Measurements from ENCODE around the gene C22orf31.

C22orf31 gene

DNA sequence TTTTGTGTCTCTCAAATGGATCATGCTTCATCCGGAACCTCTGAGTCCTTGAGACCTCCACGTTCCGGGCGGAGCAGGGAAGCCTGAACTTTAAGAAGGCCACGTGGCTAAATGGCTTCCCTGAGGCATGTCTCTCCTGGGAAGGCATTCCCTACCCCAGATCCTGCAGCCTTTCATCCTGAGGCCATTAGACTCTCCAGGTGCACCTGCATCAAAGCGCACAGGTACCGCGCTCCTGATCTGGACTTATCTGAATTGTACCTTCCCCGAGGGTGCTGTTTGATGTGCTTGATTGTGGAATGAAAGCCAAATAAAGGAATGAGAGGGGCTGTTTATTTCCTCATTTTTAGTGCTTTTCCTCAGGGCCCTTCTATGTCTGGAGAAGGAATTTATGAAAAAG, 22.5 kb downstream of the C22orf31 start:
- TF ChIP-seq, protein P1, sequence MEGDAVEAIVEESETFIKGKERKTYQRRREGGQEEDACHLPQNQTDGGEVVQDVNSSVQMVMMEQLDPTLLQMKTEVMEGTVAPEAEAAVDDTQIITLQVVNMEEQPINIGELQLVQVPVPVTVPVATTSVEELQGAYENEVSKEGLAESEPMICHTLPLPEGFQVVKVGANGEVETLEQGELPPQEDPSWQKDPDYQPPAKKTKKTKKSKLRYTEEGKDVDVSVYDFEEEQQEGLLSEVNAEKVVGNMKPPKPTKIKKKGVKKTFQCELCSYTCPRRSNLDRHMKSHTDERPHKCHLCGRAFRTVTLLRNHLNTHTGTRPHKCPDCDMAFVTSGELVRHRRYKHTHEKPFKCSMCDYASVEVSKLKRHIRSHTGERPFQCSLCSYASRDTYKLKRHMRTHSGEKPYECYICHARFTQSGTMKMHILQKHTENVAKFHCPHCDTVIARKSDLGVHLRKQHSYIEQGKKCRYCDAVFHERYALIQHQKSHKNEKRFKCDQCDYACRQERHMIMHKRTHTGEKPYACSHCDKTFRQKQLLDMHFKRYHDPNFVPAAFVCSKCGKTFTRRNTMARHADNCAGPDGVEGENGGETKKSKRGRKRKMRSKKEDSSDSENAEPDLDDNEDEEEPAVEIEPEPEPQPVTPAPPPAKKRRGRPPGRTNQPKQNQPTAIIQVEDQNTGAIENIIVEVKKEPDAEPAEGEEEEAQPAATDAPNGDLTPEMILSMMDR (IDR thresholded peaks at IDR 0.05): no peak
- Mint-ChIP-seq H3K4me1 (peaks cover 46% of the 10 kb centered on the region), H3K36me3 (ENCODE audit: low read depth) (peaks cover 9% of the 10 kb centered on the region), H3K27me3 (ENCODE audit: low read depth, poor library complexity) (no peaks in the 10 kb centered on the region), H3K9me3 (no peaks in the 10 kb centered on the region), H3K27ac (peak overlapping the region; percentile 66), H3K4me3 (no peak overlapping the region)
- DNase-seq: no peak

DNA sequence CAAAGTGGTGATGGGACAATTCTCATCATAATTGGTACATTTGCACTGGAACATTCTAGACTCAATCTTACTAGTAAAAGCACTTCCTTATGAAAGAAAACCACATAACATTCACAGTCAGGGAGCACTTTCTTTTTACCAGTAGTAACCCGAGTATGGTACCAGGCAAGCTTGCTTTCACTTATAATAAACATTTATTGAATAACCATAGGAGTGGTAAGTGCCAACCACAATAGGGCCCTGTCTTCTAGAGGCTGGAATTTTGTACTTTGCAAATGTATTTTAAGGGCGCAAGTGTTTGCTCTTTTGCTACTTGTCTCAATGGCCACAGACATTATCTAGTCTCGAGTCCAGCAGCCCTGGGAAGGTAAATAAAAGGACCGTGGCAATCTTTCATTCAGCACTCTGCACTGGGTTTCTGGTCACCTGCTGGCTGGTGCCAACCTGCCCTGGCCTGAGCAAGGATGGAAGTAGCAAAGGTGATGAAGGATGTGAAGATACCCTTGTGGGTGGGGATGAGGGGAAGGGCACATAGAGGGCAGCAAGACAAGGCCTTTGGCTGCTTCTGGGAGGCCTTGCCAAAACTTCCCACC, 24.2 kb downstream of the C22orf31 start:
- peak overlapping the region; percentile 38 for H3K27ac Mint-ChIP-seq

GRCh38 chr22:29032584-29032983, 29.0 kb downstream of the C22orf31 start:
- H3K27ac Mint-ChIP-seq: peak overlapping the region; percentile 97

More for the DNA sequence above, 24.2 kb downstream of the C22orf31 start:
- H3K4me3 Mint-ChIP-seq: no peak overlapping the region
- TF ChIP-seq, protein P1 (IDR thresholded peaks at IDR 0.05): no peak
- no peaks in the 10 kb centered on the region for H3K36me3 Mint-ChIP-seq (ENCODE audit: low read depth)
- H3K9me3 Mint-ChIP-seq: no peaks in the 10 kb centered on the region
- H3K27me3 Mint-ChIP-seq (ENCODE audit: low read depth, poor library complexity): no peaks in the 10 kb centered on the region
- H3K4me1 Mint-ChIP-seq: peaks cover 52% of the 10 kb centered on the region
- no peak for DNase-seq

GRCh38 chr22:29032014-29032475, 29.6 kb downstream of the C22orf31 start:
- Mint-ChIP-seq H3K27me3 (ENCODE audit: low read depth, poor library complexity) (no peaks in the 10 kb centered on the region), H3K36me3 (ENCODE audit: low read depth) (peaks cover 4% of the 10 kb centered on the region), H3K27ac (peak overlapping the region; percentile 97), H3K9me3 (no peaks in the 10 kb centered on the region), H3K4me3 (peak overlapping the region; percentile 51), H3K4me1 (peaks cover 76% of the 10 kb centered on the region)
- DNase-seq: no peak
- TF ChIP-seq, protein P1 (IDR thresholded peaks at IDR 0.05): no peak

More at GRCh38 chr22:29032584-29032983, 29.0 kb downstream of the C22orf31 start:
- TF ChIP-seq, protein P1 (IDR thresholded peaks at IDR 0.05): no peak
- peaks cover under 1% of the 10 kb centered on the region for H3K36me3 Mint-ChIP-seq (ENCODE audit: low read depth)
- no peaks in the 10 kb centered on the region for H3K27me3 Mint-ChIP-seq (ENCODE audit: low read depth, poor library complexity)
- H3K4me3 Mint-ChIP-seq: peak overlapping the region; percentile 51
- no peaks in the 10 kb centered on the region for H3K9me3 Mint-ChIP-seq
- no peak for DNase-seq
- H3K4me1 Mint-ChIP-seq: peaks cover 76% of the 10 kb centered on the region

DNA sequence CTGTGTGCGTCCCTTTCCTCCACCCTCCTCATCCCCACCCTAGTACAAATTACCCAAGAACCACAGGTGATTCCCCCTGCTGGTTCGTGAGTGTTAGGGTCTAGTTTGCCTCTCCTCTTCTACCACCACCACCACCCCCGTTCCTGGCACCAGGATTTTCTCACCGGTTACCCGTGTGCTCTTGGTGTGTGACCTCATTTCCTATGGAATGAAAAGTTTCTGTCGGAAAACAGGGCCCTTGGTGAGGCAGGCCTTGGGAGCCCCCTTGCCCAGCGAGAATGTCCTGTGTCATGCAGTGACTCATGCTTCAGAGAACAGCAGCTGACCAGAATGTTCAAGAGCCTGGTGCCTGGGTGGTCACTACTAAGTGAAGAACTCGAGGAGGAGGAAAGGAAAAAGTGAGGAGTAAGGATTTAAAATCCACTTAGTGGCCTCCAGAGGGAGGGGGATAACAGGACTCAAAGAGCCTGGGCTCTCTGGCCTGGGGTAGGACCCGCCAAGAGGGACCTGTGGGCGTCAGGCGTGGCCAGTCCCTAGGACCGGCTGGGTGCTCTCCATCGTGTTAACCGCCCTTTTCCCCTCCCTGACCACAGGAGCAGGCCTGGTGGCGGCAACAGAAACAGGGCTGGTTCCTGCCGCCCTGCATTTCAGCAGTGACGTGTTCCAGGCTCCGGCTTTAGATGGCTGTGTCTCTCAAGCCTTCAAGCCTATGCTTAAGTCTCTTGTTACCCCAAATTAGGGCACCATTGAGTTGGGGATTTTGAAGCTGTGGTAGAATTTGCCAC, 30.2 kb downstream of the C22orf31 start:
- H3K4me3 Mint-ChIP-seq: peak overlapping the region; percentile 89
- peaks cover 76% of the 10 kb centered on the region for H3K4me1 Mint-ChIP-seq
- H3K36me3 Mint-ChIP-seq (ENCODE audit: low read depth): peaks cover 4% of the 10 kb centered on the region
- TF ChIP-seq, protein P1 (IDR thresholded peaks at IDR 0.05): no peak
- H3K27ac Mint-ChIP-seq: peak overlapping the region; percentile 97
- no peaks in the 10 kb centered on the region for H3K9me3 Mint-ChIP-seq
- no peaks in the 10 kb centered on the region for H3K27me3 Mint-ChIP-seq (ENCODE audit: low read depth, poor library complexity)
- DNase-seq: peak; percentile 33

Measured in nephron progenitor cell (in vitro differentiated cells).